Right lobe of liver (tissue), 6 donors: ENCODE results near the gene GPR17. TPM values are rescaled to one million over a fixed set of nuclear protein-coding genes. Genes with fewer than 3 reads are reported as not detected.

Experiments used
- ATAC-seq, 4 donors: fragments of 200-7000 bp; cut with Tn5 transposase; one replicate each; pipeline ENCODE4 v1.9.1; 2020; ENCODE audit warnings: mild to moderate bottlenecking in 4 of 4, moderate library complexity in 4 of 4
- DNase-seq, 3 donors: peaks; one replicate each; pipeline ENCODE4 v3.0.0-alpha.2; 2020
- H3K27ac ChIP-seq, 3 donors: fragments of 200-600 bp; one replicate each; pipeline ENCODE4 v1.8.0; 2022
- H3K27me3 ChIP-seq, 2 donors: fragments of 200-600 bp; one replicate each; pipeline ENCODE4 v1.8.0; 2022
- H3K36me3 ChIP-seq, 4 donors: fragments of 200-600 bp; sonication (generic) in 1 of 4; one replicate each; pipeline versions ENCODE4 v1.5.1 to v1.8.0; 2017 to 2022; ENCODE audit warnings: control low read depth in 1 of 4
- H3K4me1 ChIP-seq, 4 donors: fragments of 200-600 bp; sonication (generic) in 1 of 4; one replicate each; pipeline versions ENCODE4 v1.5.1 to v1.8.0; 2017 to 2022; ENCODE audit warnings: control low read depth in 1 of 4
- H3K4me3 ChIP-seq, 3 donors: fragments of 200-600 bp; one replicate each; pipeline ENCODE4 v1.8.0; 2022
- H3K9me3 ChIP-seq, 4 donors: fragments of 200-600 bp; sonication (generic) in 1 of 4; one replicate each; pipeline versions ENCODE4 v1.5.1 to v1.8.0; 2017 to 2022; ENCODE audit warnings: control low read depth in 1 of 4
- CTCF ChIP-seq, 4 donors: fragments of 200-600 bp in 3 of 4; fragments of 450-650 bp in 1 of 4; IDR thresholded peaks; one replicate each; pipeline versions ENCODE4 v1.5.1 to v1.8.0; 2016 to 2022; ENCODE audit warnings: antibody characterized with exemption in 4 of 4, mild to moderate bottlenecking in 2 of 4
- POLR2A ChIP-seq: fragments of 450-650 bp; IDR thresholded peaks from one replicate; pipeline ENCODE4 v1.6.1; 2017; ENCODE audit warnings: antibody characterized with exemption, mild to moderate bottlenecking
- WGBS: methylation state at CpG from one replicate; pipeline ENCODE4 v1.1.6; 2018; ENCODE audit warnings: low coverage, low lambda C conversion rate; ENCODE audit not compliant: insufficient coverage; ENCODE audit errors: missing lambda C conversion rate; 5-methylcytosine and 5-hydroxymethylcytosine counted together
- intact Hi-C, 2 donors: fragments of 100-400 bp; cut with DNase I; formaldehyde crosslinking; loops; one replicate each; pipeline versions ENCODE4 v1.11.2 to v1.14.1; 2022
- total RNA-seq, 6 experiments: library from RNA; depleted of rRNA in 2 of 6; stranded (reverse); fragments of >200 nt in 2 of 6; fragmentation: NEBNext Ultra II Directional in 3 of 6; extraction: Animal tissue kit (Norgen Biotek cat#: 25700) in 3 of 6; gene quantifications; one replicate each; pipeline versions ENCODE4 v1.1.0 to v1.2.4, GENCODE V29; 2016 to 2023
- donor health status: DM: no; HTN: yes; CAD: no.
- donor health status: DM: no; HTN: no; CAD: no.
- donor health status: DM: no; HTN: no; CAD: no.
- donor health status: DM: no; HTN: yes; CAD: no.
- donor health status: DM: no; HTN: yes; CAD: no.

GPR17 gene
- total RNA-seq, 6 experiments from 2014 or later, result not detected

GRCh38 chr2:127622561-127623387, 23.2 kb upstream of the GPR17 start:
- DNase-seq (peak in 2 of 3 donors; percentile 40), ATAC-seq (no peak)
- Histone ChIP-seq H3K27ac (no peak overlapping the region), H3K4me3 (no peak overlapping the region), H3K4me1 (no peaks in the 10 kb centered on the region), H3K36me3 (no peaks in the 10 kb centered on the region), H3K27me3 (no peaks in the 10 kb centered on the region), H3K9me3 (no peaks in the 10 kb centered on the region)
- WGBS, result 84% methylated on average over 6 of the region's 21 CpGs
- intact Hi-C loops, result no loop called here
- no peak for TF ChIP-seq POLR2A
- no peak for TF ChIP-seq CTCF (IDR thresholded peaks at IDR 0.05)

GRCh38 chr2:127623388-127624319, 22.3 kb upstream of the GPR17 start:
- Histone ChIP-seq H3K4me1 (no peaks in the 10 kb centered on the region), H3K27me3 (no peaks in the 10 kb centered on the region), H3K27ac (no peak overlapping the region), H3K9me3 (no peaks in the 10 kb centered on the region), H3K4me3 (no peak overlapping the region), H3K36me3 (no peaks in the 10 kb centered on the region)
- TF ChIP-seq POLR2A, result no peak
- no peak for TF ChIP-seq CTCF (IDR thresholded peaks at IDR 0.05)
- no peak for ATAC-seq
- intact Hi-C loops, result no loop called here
- no CpG with 5 or more reads among the region's 38 CpGs for WGBS
- peak in 2 of 3 donors; percentile 43 to 55 for DNase-seq

- no peak for ATAC-seq
- no CpG with 5 or more reads among the region's 5 CpGs for WGBS
- Histone ChIP-seq H3K36me3 (no peaks in the 10 kb centered on the region), H3K27ac (no peak overlapping the region), H3K9me3 (no peaks in the 10 kb centered on the region), H3K27me3 (no peaks in the 10 kb centered on the region), H3K4me3 (no peak overlapping the region), H3K4me1 (no peaks in the 10 kb centered on the region)
- TF ChIP-seq POLR2A (no peak), CTCF (IDR thresholded peaks at IDR 0.05) (no peak)
- peak in 1 of 3 donors; percentile 18 for DNase-seq
- intact Hi-C loops, result no loop called here
Measured at GRCh38 chr2:127624320-127624755, 21.6 kb upstream of the GPR17 start.

- Histone ChIP-seq H3K36me3 (no peaks in the 10 kb centered on the region), H3K4me3 (no peak overlapping the region), H3K4me1 (no peaks in the 10 kb centered on the region), H3K27me3 (no peaks in the 10 kb centered on the region), H3K27ac (no peak overlapping the region), H3K9me3 (no peaks in the 10 kb centered on the region)
- WGBS, result 80% methylated on average over 1 of the region's 23 CpGs
- intact Hi-C loops, result no loop called here
- ATAC-seq, result no peak
- TF ChIP-seq POLR2A, result no peak
- no peak for TF ChIP-seq CTCF (IDR thresholded peaks at IDR 0.05)
- peak in 2 of 3 donors; percentile 40 to 45 for DNase-seq
Measured at GRCh38 chr2:127624756-127625571, 21.0 kb upstream of the GPR17 start.
